Esophagus muscularis mucosa (tissue), 3 donors: ENCODE data around the gene PIK3R5.

ENCODE experiments used
- EP300 ChIP-seq: sonication (generic); formaldehyde crosslinking; IDR thresholded peaks from one replicate; pipeline ENCODE4 v1.6.1; 2017; ENCODE audit warnings: antibody characterized with exemption
- TF ChIP-seq, protein P1 (sequence below), 3 experiments: fragments of 200-600 bp in 2 of 3; fragments of 450-650 bp in 1 of 3; sonication (generic) in 2 of 3; IDR thresholded peaks; one replicate each; pipeline ENCODE4 v1.5.1; 2017 to 2019; ENCODE audit warnings: antibody characterized with exemption in 3 of 3, mild to moderate bottlenecking in 2 of 3, moderate library complexity in 1 of 3

GRCh38 chr17:8940866-8941471, 24.5 kb downstream of the PIK3R5 start:
- TF ChIP-seq, protein P1, sequence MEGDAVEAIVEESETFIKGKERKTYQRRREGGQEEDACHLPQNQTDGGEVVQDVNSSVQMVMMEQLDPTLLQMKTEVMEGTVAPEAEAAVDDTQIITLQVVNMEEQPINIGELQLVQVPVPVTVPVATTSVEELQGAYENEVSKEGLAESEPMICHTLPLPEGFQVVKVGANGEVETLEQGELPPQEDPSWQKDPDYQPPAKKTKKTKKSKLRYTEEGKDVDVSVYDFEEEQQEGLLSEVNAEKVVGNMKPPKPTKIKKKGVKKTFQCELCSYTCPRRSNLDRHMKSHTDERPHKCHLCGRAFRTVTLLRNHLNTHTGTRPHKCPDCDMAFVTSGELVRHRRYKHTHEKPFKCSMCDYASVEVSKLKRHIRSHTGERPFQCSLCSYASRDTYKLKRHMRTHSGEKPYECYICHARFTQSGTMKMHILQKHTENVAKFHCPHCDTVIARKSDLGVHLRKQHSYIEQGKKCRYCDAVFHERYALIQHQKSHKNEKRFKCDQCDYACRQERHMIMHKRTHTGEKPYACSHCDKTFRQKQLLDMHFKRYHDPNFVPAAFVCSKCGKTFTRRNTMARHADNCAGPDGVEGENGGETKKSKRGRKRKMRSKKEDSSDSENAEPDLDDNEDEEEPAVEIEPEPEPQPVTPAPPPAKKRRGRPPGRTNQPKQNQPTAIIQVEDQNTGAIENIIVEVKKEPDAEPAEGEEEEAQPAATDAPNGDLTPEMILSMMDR (IDR thresholded peaks at IDR 0.05), result no peak
- no peak for TF ChIP-seq EP300
